Endothelial cell of umbilical vein (primary cell): Measurements from ENCODE around the gene KYNU. TPM values are rescaled to one million over a fixed set of nuclear protein-coding genes. Genes with fewer than 3 reads are reported as not detected.

Experiments used
- BruUV-seq: library from RNA; stranded (reverse); fragments of 400-500 nt; replicated peaks from 2 replicates; lab custom pipeline; 2021; lab: Mats Ljungman, UMichigan
- CTCF ChIA-PET: fragments of 300-600, 350-600 bp; sonication (Branson Sonifier 250); formaldehyde crosslinking; loops from one replicate; lab custom pipeline; 2021; ENCODE audit warnings: antibody characterized with exemption, inconsistent platforms; lab: Charles Lee
- POLR2A ChIA-PET: fragments of 300-600, 350-600 bp; sonication (Branson Sonifier 250); formaldehyde crosslinking; loops from one replicate; lab custom pipeline; 2021; ENCODE audit warnings: antibody characterized with exemption, inconsistent platforms; lab: Charles Lee
- DNase-seq: peaks from one replicate; pipeline ENCODE4 v3.0.0-alpha.2; 2011; ENCODE audit warnings: low read depth, low spot score
- FAIRE-seq: peaks from 2 replicates; lab custom pipeline; 2011; peaks lifted over from hg19 to GRCh38; lab: Jason Lieb, UNC
- H2AFZ ChIP-seq: 2 replicates; pipeline ENCODE4 v1.6.0; 2012; ENCODE audit warnings: low read depth, low read length, control low read depth, inconsistent platforms
- H3K27ac ChIP-seq: 2 replicates; pipeline ENCODE4 v1.5.1; 2011; ENCODE audit warnings: low read depth, mild to moderate bottlenecking, control low read depth, low read length, moderate library complexity; ENCODE audit not compliant: insufficient read depth
- H3K27me3 ChIP-seq, 2 experiments: 2 replicates each; pipeline versions ENCODE4 v1.6.0 to v1.6.1; 2011; ENCODE audit warnings: low read length in 2 of 2, mixed read lengths in 1 of 2; ENCODE audit not compliant: control insufficient read depth in 2 of 2, insufficient read depth in 2 of 2
- H3K36me3 ChIP-seq, 2 experiments: 2 replicates in 1 of 2; 3 replicates in 1 of 2; pipeline ENCODE4 v1.5.1; 2011; ENCODE audit warnings: low read length in 2 of 2, mild to moderate bottlenecking in 1 of 2, moderate library complexity in 1 of 2; ENCODE audit not compliant: control insufficient read depth in 2 of 2, insufficient read depth in 2 of 2; ENCODE audit errors: extremely low read depth in 1 of 2
- H3K4me1 ChIP-seq: 3 replicates; pipeline ENCODE4 v1.5.1; 2011; ENCODE audit warnings: mild to moderate bottlenecking, low read length; ENCODE audit not compliant: control insufficient read depth, insufficient read depth; ENCODE audit errors: extremely low read depth
- H3K4me2 ChIP-seq: 2 replicates; pipeline ENCODE4 v1.6.1; 2011; ENCODE audit warnings: low read length, control low read depth, mixed read lengths; ENCODE audit not compliant: insufficient read depth
- H3K4me3 ChIP-seq, 3 experiments: fragments of 200-600 bp in 1 of 3; sonication (generic), shearing (Covaris generic) in 1 of 3; replicated peaks in 1 of 3; 2 replicates each; pipeline ENCODE4 v1.5.1; 2011 to 2016; ENCODE audit warnings: control low read depth in 3 of 3, low read length in 3 of 3, mild to moderate bottlenecking in 2 of 3, inconsistent platforms in 1 of 3, low read depth in 1 of 3, moderate library complexity in 1 of 3; ENCODE audit not compliant: insufficient read depth in 1 of 3
- H3K79me2 ChIP-seq: 2 replicates; pipeline ENCODE4 v1.6.0; 2012; ENCODE audit warnings: low read length, inconsistent platforms; ENCODE audit not compliant: control insufficient read depth, insufficient read depth
- H3K9ac ChIP-seq: replicated peaks from 2 replicates; pipeline ENCODE3; 2011; ENCODE audit warnings: low read length, control low read depth; ENCODE audit not compliant: insufficient read depth; ENCODE audit errors: extremely low read depth
- H3K9me1 ChIP-seq: replicated peaks from 3 replicates; pipeline ENCODE4 v1.6.0; 2011; ENCODE audit warnings: mild to moderate bottlenecking, low read length; ENCODE audit not compliant: control insufficient read depth, insufficient read depth; ENCODE audit errors: extremely low read depth
- H3K9me3 ChIP-seq: replicated peaks from 2 replicates; pipeline ENCODE4 v1.5.1; 2012; ENCODE audit warnings: low read length, inconsistent platforms; ENCODE audit not compliant: control insufficient read depth, insufficient read depth
- H4K20me1 ChIP-seq: replicated peaks from 2 replicates; pipeline ENCODE3; 2011; ENCODE audit warnings: mild to moderate bottlenecking, low read length; ENCODE audit not compliant: control insufficient read depth, insufficient read depth; ENCODE audit errors: extremely low read depth
- CTCF ChIP-seq, 2 donors: IDR thresholded peaks; 1 replicate in 1 of 2; 2 replicates in 1 of 2; pipeline ENCODE4 v1.5.1; 2011; ENCODE audit warnings: low read length in 2 of 2, mild to moderate bottlenecking in 2 of 2, moderate library complexity in 2 of 2, control low read depth in 1 of 2, inconsistent platforms in 1 of 2, low read depth in 1 of 2; ENCODE audit not compliant: insufficient read depth in 1 of 2; ENCODE audit errors: extremely low read depth in 1 of 2
- EZH2 ChIP-seq: IDR thresholded peaks from 2 replicates; pipeline ENCODE4 v1.6.1; 2012; ENCODE audit warnings: borderline replicate concordance, low read depth, mild to moderate bottlenecking, moderate library complexity, low read length, inconsistent platforms; ENCODE audit not compliant: severe bottlenecking
- FOS ChIP-seq: IDR thresholded peaks from 2 replicates; pipeline ENCODE4 v1.6.1; 2011; ENCODE audit warnings: mild to moderate bottlenecking, low read length, moderate library complexity, borderline replicate concordance; ENCODE audit not compliant: insufficient read depth
- GATA2 ChIP-seq: IDR thresholded peaks from 2 replicates; pipeline ENCODE4 v1.7.0; 2011; ENCODE audit warnings: low read depth, mild to moderate bottlenecking, moderate library complexity, mixed read lengths, low read length; ENCODE audit not compliant: insufficient read length, insufficient read depth
- JUN ChIP-seq: IDR thresholded peaks from 2 replicates; pipeline ENCODE4 v1.6.1; 2011; ENCODE audit warnings: borderline replicate concordance, low read depth; ENCODE audit not compliant: insufficient read length, insufficient read depth
- MAX ChIP-seq: IDR thresholded peaks from 2 replicates; pipeline ENCODE4 v1.6.1; 2011; ENCODE audit not compliant: insufficient read depth, insufficient read length
- POLR2AphosphoS5 ChIP-seq: IDR thresholded peaks from 2 replicates; pipeline ENCODE4 v1.6.1; 2012; ENCODE audit warnings: low read depth, mild to moderate bottlenecking, control low read depth, low read length, moderate library complexity; ENCODE audit not compliant: insufficient read depth
- dilution Hi-C: fragments of 300-500 bp; cut with MboI; formaldehyde crosslinking; loops from one replicate; pipeline ENCODE4 v1.15.0; 2019; ENCODE audit warnings: low sequenced_read_pairs; ENCODE audit not compliant: extremely low pct_ligation_motif_present
- intact Hi-C: fragments of 100-400 bp; cut with micrococcal nuclease; formaldehyde crosslinking; loops from one replicate; pipeline ENCODE4 v1.10.0; 2022
- polyA plus RNA-seq, 4 experiments: library from polyadenylated mRNA; depleted of rRNA in 3 of 4; stranded (reverse) in 3 of 4; unstranded in 1 of 4; fragments of >200 nt; gene quantifications; 2 replicates each; pipeline versions ENCODE4 v1.2.1 to v1.2.3, GENCODE V29; 2011 to 2012; ENCODE audit warnings: missing spikeins in 1 of 4
- total RNA-seq: library from RNA; stranded (reverse); gene quantifications from 2 replicates; pipeline ENCODE4 v1.2.3, GENCODE V29; 2021

Gene KYNU
- total and polyA plus RNA-seq, 2 donors (not counting 3 experiments of a cell fraction or from before 2014, with no cell fraction given), result 0.04 TPM; not detected in 1

DNA sequence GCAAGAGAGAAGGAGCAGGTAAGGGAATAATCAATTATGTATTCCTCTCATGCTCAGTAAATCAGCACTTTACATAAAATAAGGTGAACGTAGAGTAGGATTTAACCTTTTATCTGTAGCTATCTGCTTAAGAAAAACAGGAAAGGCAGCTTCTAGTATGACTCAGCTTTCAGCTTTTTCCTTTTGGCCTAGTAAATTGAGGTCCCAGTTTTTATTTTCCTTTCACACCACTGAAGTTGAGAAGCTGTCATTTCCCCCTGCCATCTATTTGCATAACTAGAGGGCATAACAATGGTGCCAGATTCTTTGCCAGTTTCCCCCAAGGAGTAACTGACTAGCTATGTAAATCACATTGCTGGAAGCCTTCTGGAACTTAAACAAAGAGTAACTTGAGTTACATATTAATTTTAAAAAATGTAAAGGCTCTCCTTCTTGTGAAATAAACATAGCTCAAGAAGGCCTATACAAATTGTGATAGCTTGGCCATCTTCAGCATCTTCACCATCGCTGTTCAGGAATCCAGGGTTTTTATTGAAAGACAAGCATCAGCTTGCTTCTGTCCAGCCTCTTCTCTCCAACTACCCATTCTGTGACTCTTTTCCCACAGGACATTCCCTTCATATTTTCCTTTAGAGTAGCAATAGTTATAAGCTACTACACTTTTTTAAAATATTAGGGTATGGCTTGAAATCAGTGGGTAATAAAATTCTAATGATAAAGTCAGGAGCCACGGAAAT lies 97.0 kb downstream of the KYNU start:
- H3K36me3 ChIP-seq, result no peaks in the 10 kb centered on the region
- peak overlapping the region; percentile 45 for H3K9ac ChIP-seq
- no peaks in the 10 kb centered on the region for H3K9me3 ChIP-seq
- BruUV-seq, result TSS peak; percentile 83
- CTCF ChIA-PET, result interaction anchor here (0.7 to 4.1 kb wide), 15 partner anchors 9 to 783 kb away, joined by 3 to 23 read pairs (median 4); no protein-coding TSS in a partner anchor
- H3K9me1 ChIP-seq, result no peaks in the 10 kb centered on the region
- peak overlapping the region; percentile 87 for H3K27ac ChIP-seq
- no peaks in the 10 kb centered on the region for H3K79me2 ChIP-seq
- peak overlapping the region; percentile 90 for H2AFZ ChIP-seq
- H3K4me2 ChIP-seq, result peak overlapping the region; percentile 83
- TF ChIP-seq EZH2, result no peak
- TF ChIP-seq GATA2, result peak; percentile 85
- no peak for TF ChIP-seq MAX
- TF ChIP-seq JUN, result peak; percentile 82
- no peak for TF ChIP-seq CTCF (IDR thresholded peaks at IDR 0.05; ENCODE audit: extremely low read depth in 1 of 2, insufficient read depth in 1 of 2, low read depth in 1 of 2, low read length in 2 of 2)
- peak; percentile 46 for TF ChIP-seq POLR2AphosphoS5
- peak; percentile 83 for TF ChIP-seq FOS
- no peaks in the 10 kb centered on the region for H3K27me3 ChIP-seq
- POLR2A ChIA-PET, result interaction anchor here (0.6 kb wide), 1 partner anchor 30 kb away, joined by 3 read pairs; no protein-coding TSS in a partner anchor
- no peak overlapping the region for H3K4me3 ChIP-seq
- FAIRE-seq (peak; percentile 80), DNase-seq (peak; percentile 92)
- H3K4me1 ChIP-seq, result peaks cover 23% of the 10 kb centered on the region
- H4K20me1 ChIP-seq, result no peaks in the 10 kb centered on the region
- intact Hi-C loops (loop anchor here (1.0 kb wide), 3 partner anchors 9 to 131 kb away; no protein-coding TSS in a partner anchor), dilution Hi-C loops (no loop called here)
